Ishikawa (cell line): ENCODE results near the gene OR2H1.

Experiments
- CEBPB ChIP-seq: IDR thresholded peaks from 2 replicates; pipeline ENCODE4 v1.6.1; 2012
- CREB1 ChIP-seq: IDR thresholded peaks from 2 replicates; pipeline ENCODE4 v1.6.1; 2012; ENCODE audit warnings: low read depth
- EGR1 ChIP-seq: IDR thresholded peaks from 2 replicates; pipeline ENCODE4 v1.6.1; 2012
- EP300 ChIP-seq: IDR thresholded peaks from 2 replicates; pipeline ENCODE4 v1.6.1; 2012; ENCODE audit warnings: borderline replicate concordance
- FOXM1 ChIP-seq: IDR thresholded peaks from 2 replicates; pipeline ENCODE4 v1.6.1; 2012; ENCODE audit warnings: low read depth, borderline replicate concordance
- MAX ChIP-seq: IDR thresholded peaks from 2 replicates; pipeline ENCODE4 v1.6.1; 2012
- NFIC ChIP-seq: IDR thresholded peaks from 2 replicates; pipeline ENCODE4 v1.6.1; 2012
- RAD21 ChIP-seq: IDR thresholded peaks from 2 replicates; pipeline ENCODE4 v1.6.1; 2012; ENCODE audit warnings: low read depth
- REST ChIP-seq: IDR thresholded peaks from 2 replicates; pipeline ENCODE4 v1.6.1; 2012; ENCODE audit warnings: low read depth, mild to moderate bottlenecking
- TAF1 ChIP-seq: IDR thresholded peaks from 2 replicates; pipeline ENCODE4 v1.6.1; 2012; ENCODE audit warnings: low read depth, mild to moderate bottlenecking
- TCF12 ChIP-seq: IDR thresholded peaks from 2 replicates; pipeline ENCODE4 v1.6.1; 2012; ENCODE audit warnings: low read depth
- TEAD4 ChIP-seq: IDR thresholded peaks from 2 replicates; pipeline ENCODE4 v1.6.1; 2012
- USF1 ChIP-seq: IDR thresholded peaks from 2 replicates; pipeline ENCODE4 v1.6.1; 2012
- YY1 ChIP-seq: IDR thresholded peaks from 2 replicates; pipeline ENCODE4 v1.6.1; 2012; ENCODE audit warnings: low read depth
- ZBTB7A ChIP-seq: IDR thresholded peaks from 2 replicates; pipeline ENCODE4 v1.6.1; 2012; ENCODE audit warnings: low read depth

Gene OR2H1

GRCh38 chr6:29465801-29466200, 8.8 kb downstream of the OR2H1 start:
- TF ChIP-seq REST = no peak
- TF ChIP-seq TCF12 = no peak
- no peak for TF ChIP-seq RAD21
- no peak for TF ChIP-seq MAX
- no peak for TF ChIP-seq EGR1
- TF ChIP-seq FOXM1 = no peak
- no peak for TF ChIP-seq USF1
- no peak for TF ChIP-seq CREB1
- TF ChIP-seq YY1 = no peak
- no peak for TF ChIP-seq TAF1
- no peak for TF ChIP-seq ZBTB7A
- TF ChIP-seq TEAD4 = no peak
- no peak for TF ChIP-seq CEBPB
- no peak for TF ChIP-seq EP300
- no peak for TF ChIP-seq NFIC

- no peak for TF ChIP-seq CEBPB
- no peak for TF ChIP-seq TCF12
- TF ChIP-seq MAX = no peak
- no peak for TF ChIP-seq CREB1
- no peak for TF ChIP-seq ZBTB7A
- no peak for TF ChIP-seq USF1
- TF ChIP-seq EGR1 = no peak
- TF ChIP-seq REST = no peak
- TF ChIP-seq TEAD4 = no peak
- no peak for TF ChIP-seq NFIC
- TF ChIP-seq YY1 = no peak
Measured at GRCh38 chr6:29466241-29466640, 9.3 kb downstream of the OR2H1 start.

GRCh38 chr6:29474996-29475395, 18.0 kb downstream of the OR2H1 start:
- TF ChIP-seq CREB1 = no peak
- TF ChIP-seq MAX = no peak
- no peak for TF ChIP-seq USF1
- TF ChIP-seq EGR1 = no peak
- no peak for TF ChIP-seq TCF12
- no peak for TF ChIP-seq TAF1
- TF ChIP-seq REST = no peak
- no peak for TF ChIP-seq TEAD4
- no peak for TF ChIP-seq FOXM1
- TF ChIP-seq NFIC = no peak
- no peak for TF ChIP-seq EP300
- no peak for TF ChIP-seq RAD21
- no peak for TF ChIP-seq YY1
- TF ChIP-seq CEBPB = no peak

- no peak for TF ChIP-seq EGR1
- TF ChIP-seq USF1 = no peak
- TF ChIP-seq TCF12 = no peak
- no peak for TF ChIP-seq CEBPB
- no peak for TF ChIP-seq MAX
- no peak for TF ChIP-seq RAD21
- no peak for TF ChIP-seq NFIC
- TF ChIP-seq EP300 = no peak
- no peak for TF ChIP-seq YY1
Measured at GRCh38 chr6:29477923-29478450, 21.0 kb downstream of the OR2H1 start.
